GM19452 (cell line): ENCODE measurements around the gene PPIL6.
"Not testable (repeated sequence)": the region's sequence is repeated elsewhere in the genome, so short reads cannot be mapped to it uniquely, and the experiment has no call there.

Source experiments
- ATAC-seq: cut with Tn5 transposase; IDR thresholded peaks from one replicate; pipeline ENCODE4 v1.9.1; 2021; ENCODE audit not compliant: unreplicated experiment

The PPIL6 gene

GRCh38 chr6:109369728-109370127 lies 70.7 kb downstream of the PPIL6 start:
- ATAC-seq = no peak

- ATAC-seq = not testable (repeated sequence)
Observed at GRCh38 chr6:109364382-109365078, 75.9 kb downstream of the PPIL6 start.

GRCh38 chr6:109363753-109364152 lies 76.7 kb downstream of the PPIL6 start:
- ATAC-seq = no peak

- ATAC-seq = no peak
Observed at GRCh38 chr6:109362102-109362884, 78.1 kb downstream of the PPIL6 start.

GRCh38 chr6:109360791-109361190 lies 79.6 kb downstream of the PPIL6 start:
- ATAC-seq = no peak

- no peak for ATAC-seq
Observed at GRCh38 chr6:109360281-109360680, 80.1 kb downstream of the PPIL6 start.

GRCh38 chr6:109359248-109359647 lies 81.2 kb downstream of the PPIL6 start:
- no peak for ATAC-seq

- no peak for ATAC-seq
Observed at GRCh38 chr6:109358204-109358603, 82.2 kb downstream of the PPIL6 start.

GRCh38 chr6:109356237-109356636 lies 84.2 kb downstream of the PPIL6 start:
- ATAC-seq = no peak

GRCh38 chr6:109351231-109352130 lies 88.9 kb downstream of the PPIL6 start:
- no peak for ATAC-seq

- no peak for ATAC-seq
Observed at GRCh38 chr6:109349419-109349987, 90.9 kb downstream of the PPIL6 start.

GRCh38 chr6:109348226-109348625 lies 92.2 kb downstream of the PPIL6 start:
- ATAC-seq = no peak

GRCh38 chr6:109347779-109348178 lies 92.6 kb downstream of the PPIL6 start:
- no peak for ATAC-seq

GRCh38 chr6:109345986-109346385 lies 94.4 kb downstream of the PPIL6 start:
- ATAC-seq = no peak

GRCh38 chr6:109344226-109344625 lies 96.2 kb downstream of the PPIL6 start:
- no peak for ATAC-seq

GRCh38 chr6:109343518-109343917 lies 96.9 kb downstream of the PPIL6 start:
- ATAC-seq = no peak

GRCh38 chr6:109342911-109343310 lies 97.5 kb downstream of the PPIL6 start:
- no peak for ATAC-seq

GRCh38 chr6:109342506-109342905 lies 97.9 kb downstream of the PPIL6 start:
- ATAC-seq = no peak

GRCh38 chr6:109340811-109341210 lies 99.6 kb downstream of the PPIL6 start:
- ATAC-seq = no peak
